ENCODE data around the gene NOL12. TPM values are rescaled to one million over a fixed set of nuclear protein-coding genes. Genes with fewer than 3 reads are reported as not detected.

The NOL12 gene
- total RNA-seq, 2 donors from 2014 or later, result 17.8 to 24.7 TPM

DNA sequence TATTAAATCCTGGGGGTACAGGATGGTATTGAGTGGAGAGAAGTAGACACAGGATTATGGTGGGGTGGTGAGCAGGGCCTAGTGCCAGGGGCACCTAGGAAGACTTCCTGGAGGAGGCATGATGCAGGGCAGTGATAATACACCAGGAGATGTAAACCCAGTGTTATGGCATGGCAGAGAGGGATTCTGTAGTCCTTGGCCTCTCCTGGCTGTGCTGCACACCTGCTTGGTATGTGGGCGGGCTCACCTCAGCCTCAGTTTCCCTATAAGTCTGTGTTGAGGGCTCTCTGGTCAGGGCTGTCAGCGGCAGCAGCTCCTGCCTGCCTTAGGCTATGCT lies 25.5 kb upstream of the NOL12 start:
- Histone ChIP-seq H3K9me3 (no peaks in the 10 kb centered on the region), H3K27ac (peak overlapping the region; percentile 73 to 81), H3K27me3 (no peaks in the 10 kb centered on the region), H3K4me1 (peaks cover 0 to 64% of the 10 kb centered on the region in 2 donors), H3K4me3 (no peak overlapping the region), H3K36me3 (peaks cover 3% of the 10 kb centered on the region)
- TF ChIP-seq CTCF (IDR thresholded peaks at IDR 0.05), result no peak
- DNase-seq (ENCODE audit: low spot score), result no peak

- Histone ChIP-seq H3K9me3 (no peaks in the 10 kb centered on the region), H3K27me3 (no peaks in the 10 kb centered on the region), H3K4me3 (no peak overlapping the region), H3K27ac (peak overlapping the region; percentile 73 to 81), H3K4me1 (peaks cover 0 to 64% of the 10 kb centered on the region in 2 donors), H3K36me3 (peaks cover 6% of the 10 kb centered on the region)
- no peak for DNase-seq (ENCODE audit: low spot score)
- TF ChIP-seq CTCF (IDR thresholded peaks at IDR 0.05), result peak; percentile 26 to 66
Measured at GRCh38 chr22:37661160-37661924, 24.8 kb upstream of the NOL12 start.

GRCh38 chr22:37662039-37662438 lies 24.1 kb upstream of the NOL12 start:
- Histone ChIP-seq H3K4me3 (no peak overlapping the region), H3K4me1 (peaks cover 0 to 64% of the 10 kb centered on the region in 2 donors), H3K36me3 (peaks cover 6% of the 10 kb centered on the region), H3K27ac (peak overlapping the region; percentile 73 to 81), H3K9me3 (no peaks in the 10 kb centered on the region), H3K27me3 (no peaks in the 10 kb centered on the region)
- TF ChIP-seq CTCF (IDR thresholded peaks at IDR 0.05), result no peak
- DNase-seq (ENCODE audit: low spot score), result no peak

- Histone ChIP-seq H3K9me3 (no peaks in the 10 kb centered on the region), H3K4me1 (peaks cover 0 to 57% of the 10 kb centered on the region in 2 donors), H3K4me3 (no peak overlapping the region), H3K36me3 (peaks cover 6% of the 10 kb centered on the region), H3K27me3 (no peaks in the 10 kb centered on the region), H3K27ac (peak overlapping the region in 1 of 2 donors; percentile 38)
- TF ChIP-seq CTCF (IDR thresholded peaks at IDR 0.05), result no peak
- no peak for DNase-seq (ENCODE audit: low spot score)
Measured at GRCh38 chr22:37663521-37664140, 22.5 kb upstream of the NOL12 start.

DNA sequence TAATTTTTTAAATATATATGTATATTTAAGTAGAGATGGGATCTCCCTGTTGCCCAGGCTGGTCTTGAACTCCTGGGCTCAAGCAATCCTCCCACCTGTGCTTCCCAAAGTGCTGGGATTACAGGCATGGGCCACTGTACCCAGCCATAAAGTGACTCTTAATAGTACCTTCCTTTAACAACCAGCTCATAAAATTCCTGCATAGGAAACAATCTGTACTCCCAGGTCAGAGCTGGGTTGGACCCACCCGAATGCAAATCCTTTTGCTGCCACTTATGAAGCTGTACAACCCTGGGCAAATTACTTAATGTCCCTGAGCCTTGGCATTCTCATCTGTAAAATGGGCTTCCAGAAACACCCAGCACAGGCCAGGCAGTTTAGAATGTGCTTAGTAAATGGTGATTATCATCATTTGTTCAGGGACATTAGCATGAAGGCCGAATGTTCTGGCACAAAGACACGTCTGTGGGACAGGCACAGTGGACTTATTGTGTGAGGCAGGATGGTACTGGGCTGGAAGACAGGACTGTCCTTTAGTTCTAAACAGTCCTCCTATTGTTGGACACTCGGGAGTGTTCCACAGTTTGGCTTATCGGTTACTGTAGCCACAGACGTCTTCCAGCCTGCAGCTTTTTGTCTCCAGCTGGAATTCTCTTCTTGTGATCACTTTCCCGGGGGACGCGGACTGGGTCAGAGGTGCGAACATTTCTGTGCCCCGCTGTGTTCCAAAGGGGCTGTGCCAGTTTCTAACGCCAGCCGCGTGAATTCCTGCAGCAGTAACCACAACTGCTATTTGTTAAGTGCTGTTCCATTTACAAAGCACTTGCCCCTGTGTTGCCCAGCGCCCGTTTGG lies 21.7 kb upstream of the NOL12 start:
- peaks cover 6% of the 10 kb centered on the region for H3K36me3 ChIP-seq
- H3K4me1 ChIP-seq, result peaks cover 0 to 53% of the 10 kb centered on the region in 2 donors
- H3K4me3 ChIP-seq, result no peak overlapping the region
- H3K27me3 ChIP-seq, result no peaks in the 10 kb centered on the region
- DNase-seq (ENCODE audit: low spot score), result no peak
- H3K9me3 ChIP-seq, result no peaks in the 10 kb centered on the region
- H3K27ac ChIP-seq, result peak overlapping the region; percentile 38 to 46
- TF ChIP-seq CTCF (IDR thresholded peaks at IDR 0.05), result no peak
